GM12801 (cell line): ENCODE results near the gene SLC25A51.

ENCODE experiments used
- TF ChIP-seq, protein P1 (sequence below): IDR thresholded peaks from one replicate; pipeline ENCODE4 v1.5.1; 2011; ENCODE audit warnings: control low read depth; ENCODE audit not compliant: insufficient read length; ENCODE audit errors: extremely low read depth

The SLC25A51 gene

DNA sequence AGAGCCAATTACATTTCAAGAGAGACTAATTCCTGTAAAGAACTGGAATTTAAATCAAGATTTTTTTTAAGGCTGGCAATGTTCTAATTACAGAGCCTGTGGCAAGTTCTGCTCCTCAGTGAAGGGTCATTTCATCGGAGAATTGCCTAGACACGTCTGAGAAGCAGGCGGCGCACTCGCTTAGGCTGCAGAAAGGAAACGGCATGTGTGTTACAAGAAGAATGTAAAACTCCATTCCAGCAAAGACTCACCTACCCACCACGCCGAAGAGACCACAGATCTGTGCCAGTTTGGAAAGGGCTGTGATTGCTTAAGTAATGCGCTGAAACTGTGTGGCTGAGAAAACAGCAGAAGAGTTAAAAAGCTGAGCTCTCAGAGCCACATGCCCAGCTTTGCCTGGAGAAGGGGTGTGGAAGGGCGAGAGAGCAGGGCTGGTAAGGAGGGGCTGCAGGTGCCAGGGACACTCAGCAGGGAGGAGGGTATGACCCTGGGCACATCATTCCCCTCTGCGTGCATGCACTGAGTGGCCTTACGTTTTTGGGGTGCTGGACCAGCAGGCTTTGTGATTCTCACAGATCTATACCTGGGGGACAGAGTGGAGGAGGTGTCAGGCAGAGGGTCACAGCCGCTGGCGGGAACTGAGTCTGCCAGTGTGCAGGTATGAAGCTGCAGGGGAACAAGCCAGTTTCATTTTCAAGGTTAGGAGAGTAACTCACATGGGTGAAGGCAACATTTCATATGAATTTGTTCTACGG lies 17.8 kb upstream of the SLC25A51 start:
- TF ChIP-seq, protein P1, sequence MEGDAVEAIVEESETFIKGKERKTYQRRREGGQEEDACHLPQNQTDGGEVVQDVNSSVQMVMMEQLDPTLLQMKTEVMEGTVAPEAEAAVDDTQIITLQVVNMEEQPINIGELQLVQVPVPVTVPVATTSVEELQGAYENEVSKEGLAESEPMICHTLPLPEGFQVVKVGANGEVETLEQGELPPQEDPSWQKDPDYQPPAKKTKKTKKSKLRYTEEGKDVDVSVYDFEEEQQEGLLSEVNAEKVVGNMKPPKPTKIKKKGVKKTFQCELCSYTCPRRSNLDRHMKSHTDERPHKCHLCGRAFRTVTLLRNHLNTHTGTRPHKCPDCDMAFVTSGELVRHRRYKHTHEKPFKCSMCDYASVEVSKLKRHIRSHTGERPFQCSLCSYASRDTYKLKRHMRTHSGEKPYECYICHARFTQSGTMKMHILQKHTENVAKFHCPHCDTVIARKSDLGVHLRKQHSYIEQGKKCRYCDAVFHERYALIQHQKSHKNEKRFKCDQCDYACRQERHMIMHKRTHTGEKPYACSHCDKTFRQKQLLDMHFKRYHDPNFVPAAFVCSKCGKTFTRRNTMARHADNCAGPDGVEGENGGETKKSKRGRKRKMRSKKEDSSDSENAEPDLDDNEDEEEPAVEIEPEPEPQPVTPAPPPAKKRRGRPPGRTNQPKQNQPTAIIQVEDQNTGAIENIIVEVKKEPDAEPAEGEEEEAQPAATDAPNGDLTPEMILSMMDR = no peak

DNA sequence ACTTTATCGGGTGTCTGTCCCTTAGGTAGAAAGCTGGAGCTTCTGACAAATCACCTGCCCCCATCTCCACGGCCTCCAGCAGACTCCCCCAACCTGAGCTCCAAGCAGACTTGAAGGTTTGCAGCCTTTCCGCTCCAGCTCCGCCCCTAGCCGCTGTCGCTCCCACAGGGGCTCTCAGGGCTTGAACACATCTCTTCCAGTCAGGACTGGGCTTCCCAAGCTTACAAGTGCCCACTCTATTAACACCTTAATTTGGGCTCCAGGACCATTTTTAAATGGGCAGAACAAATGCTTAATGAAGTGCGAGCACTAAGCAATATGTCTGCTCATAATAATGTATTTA lies 17.2 kb upstream of the SLC25A51 start:
- TF ChIP-seq, protein P1 = no peak

DNA sequence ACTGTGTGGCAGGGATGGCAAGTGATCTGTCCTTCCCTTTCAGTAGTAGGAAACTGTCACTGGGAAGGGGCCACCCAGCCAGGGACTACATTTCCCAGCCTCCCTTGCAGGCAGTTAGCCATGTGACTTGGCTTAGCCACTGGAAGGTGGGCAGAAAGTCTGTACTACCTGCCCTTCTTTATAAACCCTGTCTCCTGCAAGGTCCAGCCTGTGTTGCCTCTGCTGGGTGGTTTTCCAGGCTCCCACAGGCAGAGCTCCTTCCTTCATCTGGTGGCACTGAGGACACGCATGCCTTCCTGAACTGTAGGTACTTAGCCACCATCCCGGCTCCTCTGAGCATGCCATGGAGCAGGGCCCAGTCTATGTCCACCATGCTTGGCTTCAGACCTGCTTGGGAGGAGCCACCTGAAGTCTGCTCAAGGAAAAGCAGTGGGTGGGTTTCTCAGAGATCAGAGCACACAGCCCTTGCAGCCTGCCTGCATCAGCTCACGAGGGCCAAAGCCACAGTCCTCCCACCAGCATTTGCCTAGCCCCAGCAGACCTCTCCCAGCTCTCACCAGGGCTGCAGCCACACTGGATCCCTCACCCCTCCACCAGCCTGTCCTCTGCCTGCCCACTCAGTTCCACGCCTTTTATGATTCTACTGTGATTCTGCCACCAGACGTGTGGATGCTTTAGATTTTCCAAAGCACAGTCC lies 16.7 kb upstream of the SLC25A51 start:
- TF ChIP-seq, protein P1 = no peak

DNA sequence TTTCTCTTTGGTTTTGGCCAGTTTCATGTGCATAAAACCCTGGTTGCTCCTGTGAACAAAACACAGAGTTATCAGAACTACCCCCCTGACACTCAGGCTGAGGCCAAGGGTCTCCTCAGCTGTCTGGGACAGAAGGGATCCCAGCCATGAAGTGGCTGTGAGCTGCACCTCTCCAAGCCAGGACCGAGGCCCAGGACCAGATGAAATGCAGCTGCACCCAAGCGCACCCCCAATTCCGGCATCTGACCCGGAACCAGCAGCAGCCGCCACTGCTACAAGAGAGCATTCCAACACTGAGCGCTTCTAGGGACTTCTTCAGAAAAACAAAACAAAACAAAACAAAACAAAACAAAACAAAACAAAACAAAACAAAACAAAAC lies 16.0 kb upstream of the SLC25A51 start:
- TF ChIP-seq, protein P1 = no peak

DNA sequence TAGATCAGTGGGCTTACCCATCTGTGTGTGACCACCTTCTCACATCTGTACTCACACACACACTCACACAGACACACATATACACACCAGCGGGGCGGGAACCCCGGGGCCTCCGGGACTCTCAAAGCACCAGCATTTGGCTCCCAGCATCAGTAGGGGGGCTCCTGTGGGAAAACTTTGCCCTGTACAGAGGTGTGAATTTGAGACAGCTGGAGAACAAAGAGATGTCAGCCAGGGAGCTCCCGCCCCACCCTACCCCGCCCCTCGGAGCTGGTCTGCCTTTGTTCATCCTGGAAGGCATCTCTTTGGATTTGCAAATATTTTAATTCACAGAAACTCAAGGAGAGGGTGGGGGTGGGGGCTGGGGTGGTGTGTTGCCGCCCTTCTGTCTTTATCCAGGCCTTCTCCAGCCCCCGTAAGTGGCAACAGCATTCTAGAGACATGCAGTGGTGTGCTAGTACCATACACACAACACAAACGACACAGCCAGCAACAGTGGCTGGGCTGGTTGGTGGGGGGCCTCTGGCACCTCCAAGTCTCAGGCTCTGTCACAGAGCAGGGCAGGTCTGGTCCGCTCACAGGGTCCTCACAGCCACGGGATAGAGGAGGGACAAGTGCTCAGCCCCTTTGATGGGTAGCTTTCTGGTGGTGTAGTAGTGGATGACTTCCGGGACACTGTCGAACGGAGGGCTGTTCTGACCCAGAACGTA lies 15.5 kb upstream of the SLC25A51 start:
- TF ChIP-seq, protein P1 = no peak

DNA sequence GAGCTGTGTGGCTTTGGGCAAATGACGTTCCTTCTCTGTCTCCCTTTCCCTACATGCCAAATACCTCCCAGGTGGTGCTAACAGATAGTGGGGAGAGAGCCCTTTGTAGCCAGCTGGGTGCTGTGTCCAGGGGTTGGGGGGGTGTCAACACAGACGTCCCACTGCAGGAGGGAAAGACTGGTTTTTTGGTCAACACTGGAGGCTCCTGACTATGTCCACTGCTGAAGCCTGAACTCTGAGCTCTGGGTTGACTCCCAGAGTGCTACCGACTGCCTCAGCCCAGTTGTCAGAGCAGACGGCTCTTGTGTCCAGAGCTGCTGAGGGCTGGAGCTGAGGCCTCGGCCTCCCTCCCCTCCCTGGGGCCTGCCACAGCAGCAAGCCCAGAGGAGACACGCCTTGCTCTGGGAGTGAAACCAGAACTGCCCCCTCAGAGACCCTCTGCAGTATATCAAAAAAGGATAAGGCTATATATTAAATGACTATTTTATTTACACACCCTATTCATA lies 14.8 kb upstream of the SLC25A51 start:
- TF ChIP-seq, protein P1 = no peak
